ENCODE results near the gene NANS. TPM values are rescaled to one million over a fixed set of nuclear protein-coding genes. Genes with fewer than 3 reads are reported as not detected.

The NANS gene
- total and polyA plus RNA-seq, 2 of the 13 experiments (the other 11 are each of a cell fraction or from before 2014, with no cell fraction given) = 86.9 to 203 TPM

GRCh38 chr9:98064623-98065392 lies 8.3 kb downstream of the NANS start:
- ChIA-PET CTCF (ENCODE audit: low intra/inter-chr PET ratio, low total read pairs) (no interaction called here), POLR2A (no interaction called here)
- DNase-seq (ENCODE audit: low spot score) (no peak), ATAC-seq (peak; percentile 28; the same call in 1 of the 3 replicates), FAIRE-seq (no peak)
- no peak overlapping the region for H3K9ac ChIP-seq (ENCODE audit: insufficient read depth, low read depth, low read length)
- H3K79me2 ChIP-seq (ENCODE audit: insufficient read depth, low read length) = peaks cover 34% of the 10 kb centered on the region
- no TSS peak for BruUV-seq (replicated peaks)
- H3K4me3 ChIP-seq (replicated peaks in 1 of 3; ENCODE audit: insufficient read depth in 1 of 3, low read depth in 2 of 3, low read length in 3 of 3) = no peak overlapping the region
- TF ChIP-seq ZNF629 (CRISPR knock-in tag; conservative IDR thresholded peaks at IDR 0.05) = peak; percentile 35; the same call in 1 of the 2 replicates
- TF ChIP-seq, protein P1, sequence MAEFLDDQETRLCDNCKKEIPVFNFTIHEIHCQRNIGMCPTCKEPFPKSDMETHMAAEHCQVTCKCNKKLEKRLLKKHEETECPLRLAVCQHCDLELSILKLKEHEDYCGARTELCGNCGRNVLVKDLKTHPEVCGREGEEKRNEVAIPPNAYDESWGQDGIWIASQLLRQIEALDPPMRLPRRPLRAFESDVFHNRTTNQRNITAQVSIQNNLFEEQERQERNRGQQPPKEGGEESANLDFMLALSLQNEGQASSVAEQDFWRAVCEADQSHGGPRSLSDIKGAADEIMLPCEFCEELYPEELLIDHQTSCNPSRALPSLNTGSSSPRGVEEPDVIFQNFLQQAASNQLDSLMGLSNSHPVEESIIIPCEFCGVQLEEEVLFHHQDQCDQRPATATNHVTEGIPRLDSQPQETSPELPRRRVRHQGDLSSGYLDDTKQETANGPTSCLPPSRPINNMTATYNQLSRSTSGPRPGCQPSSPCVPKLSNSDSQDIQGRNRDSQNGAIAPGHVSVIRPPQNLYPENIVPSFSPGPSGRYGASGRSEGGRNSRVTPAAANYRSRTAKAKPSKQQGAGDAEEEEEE (CRISPR knock-in tag; IDR thresholded peaks at IDR 0.05; ENCODE audit: borderline replicate concordance) = no peak
- no peak overlapping the region for H3K27ac ChIP-seq (ENCODE audit: extremely low read length, insufficient read depth, low read length)
- H3K4me1 ChIP-seq (ENCODE audit: insufficient read depth, low read length) = peaks cover 11% of the 10 kb centered on the region
- intact Hi-C loops (cut with micrococcal nuclease; ENCODE audit: unreplicated experiment) = no loop called here
- no peak overlapping the region for H3K4me2 ChIP-seq (ENCODE audit: low read depth, low read length)
- H4K20me1 ChIP-seq (ENCODE audit: insufficient read depth, low read length) = peaks cover 3% of the 10 kb centered on the region; the same call in 1 of the 2 replicates
- peaks cover 19 to 73% of the 10 kb centered on the region in 2 experiments for H3K36me3 ChIP-seq (replicated peaks in 1 of 2; ENCODE audit: control insufficient read depth in 1 of 2, insufficient read depth in 2 of 2, low read length in 2 of 2)
- no peaks in the 10 kb centered on the region for H3K9me3 ChIP-seq (ENCODE audit: low read length)
- no peaks in the 10 kb centered on the region for H3K27me3 ChIP-seq (ENCODE audit: control insufficient read depth in 1 of 2, insufficient read depth in 2 of 2, low read length in 2 of 2)
- H2AFZ ChIP-seq (ENCODE audit: low read length) = no peak overlapping the region
- 97% methylated on average over 8 of the region's 8 CpGs for WGBS (ENCODE audit: low lambda C conversion rate)
- in situ Hi-C loops (cut with HindIII; ENCODE audit: extremely low pct_ligation_motif_present, low pct_unique_long_range_greater_than_20kb) = no loop called here

GRCh38 chr9:98066235-98066634 lies 9.7 kb downstream of the NANS start:
- in situ Hi-C loops (cut with HindIII; ENCODE audit: extremely low pct_ligation_motif_present, low pct_unique_long_range_greater_than_20kb) = no loop called here
- H3K9me3 ChIP-seq (ENCODE audit: low read length) = no peaks in the 10 kb centered on the region
- no peak overlapping the region for H2AFZ ChIP-seq (ENCODE audit: low read length)
- peaks cover 27% of the 10 kb centered on the region for H3K79me2 ChIP-seq (ENCODE audit: insufficient read depth, low read length)
- H3K4me1 ChIP-seq (ENCODE audit: insufficient read depth, low read length) = no peaks in the 10 kb centered on the region
- H3K27ac ChIP-seq (ENCODE audit: extremely low read length, insufficient read depth, low read length) = no peak overlapping the region
- no peak overlapping the region for H3K9ac ChIP-seq (ENCODE audit: insufficient read depth, low read depth, low read length)
- no peak for ATAC-seq
- H3K27me3 ChIP-seq (ENCODE audit: control insufficient read depth in 1 of 2, insufficient read depth in 2 of 2, low read length in 2 of 2) = no peaks in the 10 kb centered on the region
- no peak overlapping the region for H3K4me3 ChIP-seq (replicated peaks in 1 of 3; ENCODE audit: insufficient read depth in 1 of 3, low read depth in 2 of 3, low read length in 3 of 3)
- H3K4me2 ChIP-seq (ENCODE audit: low read depth, low read length) = no peak overlapping the region
- FAIRE-seq = no peak
- 75% methylated on average over 3 of the region's 3 CpGs for WGBS (ENCODE audit: low lambda C conversion rate)
- BruUV-seq (replicated peaks) = no TSS peak
- DNase-seq (ENCODE audit: low spot score) = no peak
- ChIA-PET POLR2A (no interaction called here), CTCF (ENCODE audit: low intra/inter-chr PET ratio, low total read pairs) (no interaction called here)
- intact Hi-C loops (cut with micrococcal nuclease; ENCODE audit: unreplicated experiment) = no loop called here
- TF ChIP-seq ATF7 (IDR thresholded peaks at IDR 0.05) (peak; percentile 72), ATF7 (CRISPR knock-in tag; IDR thresholded peaks at IDR 0.05) (no peak), ZNF276 (CRISPR knock-in tag; IDR thresholded peaks at IDR 0.05; ENCODE audit: low read depth) (no peak), RBFOX2 (IDR thresholded peaks at IDR 0.05; ENCODE audit: low read depth, low read length) (no peak), CCAR2 (optimal IDR thresholded peaks at IDR 0.05; ENCODE audit: low read depth, low read length) (no peak), ZNF20 (CRISPR knock-in tag; IDR thresholded peaks at IDR 0.05) (no peak), NBN (conservative IDR thresholded peaks at IDR 0.05) (no peak), PHF8 (CRISPR knock-in tag; IDR thresholded peaks at IDR 0.05) (no peak), CREB1 (IDR thresholded peaks at IDR 0.05) (peak; percentile 10; the same call in 1 of the 2 replicates), CREB1 (CRISPR knock-in tag; IDR thresholded peaks at IDR 0.05) (no peak), ZSCAN30 (CRISPR knock-in tag; IDR thresholded peaks at IDR 0.05) (no peak), ZNF451 (CRISPR knock-in tag; IDR thresholded peaks at IDR 0.05) (no peak)
- H3K36me3 ChIP-seq (replicated peaks in 1 of 2; ENCODE audit: control insufficient read depth in 1 of 2, insufficient read depth in 2 of 2, low read length in 2 of 2) = peaks cover 19 to 72% of the 10 kb centered on the region in 2 experiments
- peaks cover 3% of the 10 kb centered on the region; the same call in 1 of the 2 replicates for H4K20me1 ChIP-seq (ENCODE audit: insufficient read depth, low read length)

Data from HepG2 (cell line).